Pancreas (tissue), 10 donors: ENCODE results near the gene HELZ2. TPM values are rescaled to one million over a fixed set of nuclear protein-coding genes. Genes with fewer than 3 reads are reported as not detected.

Experiments used
- ATAC-seq, 4 donors: fragments of 200-7000 bp; cut with Tn5 transposase; one replicate each; pipeline versions ENCODE4 v1.8.0 to v1.9.1; 2020; ENCODE audit warnings: mild to moderate bottlenecking in 4 of 4, moderate library complexity in 4 of 4
- DNase-seq, 6 donors: peaks; one replicate each; pipeline ENCODE4 v3.0.0-alpha.2; 2020
- FAIRE-seq: peaks from 2 replicates; lab custom pipeline; 2012; peaks lifted over from hg19 to GRCh38; lab: Jason Lieb, UNC
- H3K27ac ChIP-seq, 4 donors: fragments of 200-600 bp; sonication (generic); 1 replicate in 3 of 4; 2 replicates in 1 of 4; pipeline versions ENCODE4 v1.5.0 to v1.8.0; 2020
- H3K27me3 ChIP-seq, 4 donors: fragments of 200-600 bp; one replicate each; pipeline ENCODE4 v1.8.0; 2021
- H3K36me3 ChIP-seq, 3 donors: fragments of 200-600 bp; sonication (generic) in 1 of 3; one replicate each; pipeline versions ENCODE4 v1.5.0 to v1.8.0; 2020 to 2021
- H3K4me1 ChIP-seq, 3 donors: fragments of 200-600 bp; one replicate each; pipeline ENCODE4 v1.8.0; 2021
- H3K4me3 ChIP-seq, 4 donors: fragments of 200-600 bp; sonication (generic) in 2 of 4; one replicate each; pipeline versions ENCODE4 v1.5.0 to v1.8.0; 2020 to 2021
- H3K9me3 ChIP-seq, 4 donors: fragments of 200-600 bp; one replicate each; pipeline ENCODE4 v1.8.0; 2021
- WGBS, 2 donors: extraction: QIAGEN DNeasy Blood & Tissue Kit; methylation state at CpG; one replicate each; pipeline ENCODE4 v1.1.7; 2013; 5-methylcytosine and 5-hydroxymethylcytosine counted together
- intact Hi-C, 3 donors: fragments of 100-400 bp; cut with DNase I; formaldehyde crosslinking; loops; one replicate each; pipeline versions ENCODE4 v1.11.1 to v1.14.2; 2022
- polyA plus RNA-seq, 2 donors: library from polyadenylated mRNA; stranded (reverse); fragments of 200-250 nt; gene quantifications; one replicate each; pipeline ENCODE4 v1.2.3, GENCODE V29; 2013
- total RNA-seq, 6 donors: library from RNA; stranded (reverse); fragmentation: NEBNext Ultra II Directional in 4 of 6; extraction: Animal tissue kit (Norgen Biotek cat#: 25700) in 4 of 6; gene quantifications; one replicate each; pipeline versions ENCODE4 v1.2.1 to v1.2.4, GENCODE V29; 2021 to 2023
- TF ChIP-seq, protein P1 (sequence below), 4 donors: fragments of 200-600 bp; sonication (generic) in 3 of 4; IDR thresholded peaks; one replicate each; pipeline versions ENCODE4 v1.5.0 to v1.8.0; 2021; ENCODE audit warnings: antibody characterized with exemption in 4 of 4
- donor health status: healthy with polysubstance abuse.
- donor health status: DM: no; HTN: no; CAD: no; lungs with moderate emphysema.
- donor health status: DM: no; HTN: no; CAD: no.
- donor health status: control.
- donor health status: control.
- donor health status: Bipolar disorder and iron deficiency.
- donor health status: DM: yes; HTN: yes; CAD: no.
- donor health status: DM: no; HTN: no; CAD: no.
- donor health status: DM: no; HTN: no; CAD: no.
- donor health status: DM: yes; HTN: yes; CAD: no.

The HELZ2 gene
- total and polyA plus RNA-seq, 8 donors, result 6.5 to 23.4 (median 13.0) TPM

GRCh38 chr20:63536997-63537524, 37.0 kb downstream of the HELZ2 start, which contains the start of gene PTK6:
Gene PTK6, minus strand, starts transcription at chr20:63537376. Its CDS starts 62 bp downstream, at chr20:63537314.
- peak within 1 kb of the TSS in 2 of 4 donors; percentile 26 to 38 for H3K4me3 ChIP-seq

DNA sequence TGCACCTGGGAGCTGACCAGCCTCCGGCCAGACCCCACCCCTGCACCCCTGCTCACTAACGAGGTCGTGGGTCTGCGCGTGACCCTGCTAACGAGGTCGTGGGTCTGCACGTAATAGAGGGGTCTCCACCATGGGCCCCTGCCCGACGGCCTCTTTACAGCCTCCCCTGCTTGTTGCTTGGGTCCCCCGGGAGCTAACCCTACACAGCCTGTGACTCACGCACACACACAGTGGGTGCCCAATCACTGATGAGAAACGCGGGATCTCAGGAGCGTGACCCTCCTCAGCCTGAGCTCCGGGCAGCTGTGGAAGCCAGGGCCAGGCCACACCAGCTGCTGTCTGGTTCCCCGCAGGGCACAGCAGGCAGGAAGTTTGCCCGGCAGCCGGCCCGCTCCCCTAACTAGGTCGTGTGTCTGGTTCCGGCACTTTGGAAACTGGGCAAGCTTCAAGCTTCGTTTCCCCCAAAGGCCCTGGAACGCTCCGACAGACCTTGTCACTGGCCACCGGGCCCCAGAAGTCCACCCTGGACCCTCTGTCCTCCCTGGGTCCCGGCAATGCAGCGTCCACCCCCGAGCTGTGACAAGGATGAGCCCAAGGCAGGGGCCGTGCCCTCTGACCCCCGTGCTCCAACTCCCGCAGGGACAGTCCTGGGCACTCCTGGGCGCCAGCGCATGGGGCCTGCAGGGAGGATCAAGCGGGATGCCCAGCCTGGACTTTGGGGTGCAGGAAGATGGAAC, 37.6 kb downstream of the HELZ2 start:
- DNase-seq, result peak in 4 of 6 donors; percentile 59 to 77 (median 64)
- H3K4me3 ChIP-seq, result no peak overlapping the region
- H3K27ac ChIP-seq, result peak overlapping the region in 2 of 4 donors; percentile 64 to 83
- ATAC-seq, result no peak
- no peak for FAIRE-seq
- TF ChIP-seq, protein P1, sequence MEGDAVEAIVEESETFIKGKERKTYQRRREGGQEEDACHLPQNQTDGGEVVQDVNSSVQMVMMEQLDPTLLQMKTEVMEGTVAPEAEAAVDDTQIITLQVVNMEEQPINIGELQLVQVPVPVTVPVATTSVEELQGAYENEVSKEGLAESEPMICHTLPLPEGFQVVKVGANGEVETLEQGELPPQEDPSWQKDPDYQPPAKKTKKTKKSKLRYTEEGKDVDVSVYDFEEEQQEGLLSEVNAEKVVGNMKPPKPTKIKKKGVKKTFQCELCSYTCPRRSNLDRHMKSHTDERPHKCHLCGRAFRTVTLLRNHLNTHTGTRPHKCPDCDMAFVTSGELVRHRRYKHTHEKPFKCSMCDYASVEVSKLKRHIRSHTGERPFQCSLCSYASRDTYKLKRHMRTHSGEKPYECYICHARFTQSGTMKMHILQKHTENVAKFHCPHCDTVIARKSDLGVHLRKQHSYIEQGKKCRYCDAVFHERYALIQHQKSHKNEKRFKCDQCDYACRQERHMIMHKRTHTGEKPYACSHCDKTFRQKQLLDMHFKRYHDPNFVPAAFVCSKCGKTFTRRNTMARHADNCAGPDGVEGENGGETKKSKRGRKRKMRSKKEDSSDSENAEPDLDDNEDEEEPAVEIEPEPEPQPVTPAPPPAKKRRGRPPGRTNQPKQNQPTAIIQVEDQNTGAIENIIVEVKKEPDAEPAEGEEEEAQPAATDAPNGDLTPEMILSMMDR (IDR thresholded peaks at IDR 0.05), result no peak
- H3K36me3 ChIP-seq, result no peaks in the 10 kb centered on the region
- no peaks in the 10 kb centered on the region for H3K9me3 ChIP-seq
- no peaks in the 10 kb centered on the region for H3K27me3 ChIP-seq
- peaks cover 4 to 10% (median 10%) of the 10 kb centered on the region in 3 donors for H3K4me1 ChIP-seq
- intact Hi-C loops, result loop anchor here in 1 of 3 donors (5.0 kb wide), 1 partner anchor 441 kb away; the partner anchor contains the start of gene SAMD10
- WGBS, 2 donors, result 45 to 49% methylated on average over 34 to 35 of the region's 35 CpGs

More at GRCh38 chr20:63536997-63537524, 37.0 kb downstream of the HELZ2 start, which contains the start of gene PTK6:
- FAIRE-seq (no peak), DNase-seq (peak in 3 of 6 donors; percentile 57 to 87 (median 70)), ATAC-seq (peak in 3 of 4 donors; percentile 5 to 26 (median 23))
- Histone ChIP-seq H3K4me1 (peaks cover 4 to 10% (median 10%) of the 10 kb centered on the region in 3 donors), H3K27me3 (no peaks in the 10 kb centered on the region), H3K36me3 (no peaks in the 10 kb centered on the region), H3K9me3 (no peaks in the 10 kb centered on the region), H3K27ac (peak within 1 kb of the TSS; percentile 64 to 85 (median 84))
- TF ChIP-seq, protein P1 (IDR thresholded peaks at IDR 0.05), result no peak
- intact Hi-C loops, result loop anchor here in 1 of 3 donors (5.0 kb wide), 1 partner anchor 440 kb away; the partner anchor contains the start of gene SAMD10
- WGBS, 2 donors, result 66 to 69% methylated on average over 29 of the region's 29 CpGs

DNA sequence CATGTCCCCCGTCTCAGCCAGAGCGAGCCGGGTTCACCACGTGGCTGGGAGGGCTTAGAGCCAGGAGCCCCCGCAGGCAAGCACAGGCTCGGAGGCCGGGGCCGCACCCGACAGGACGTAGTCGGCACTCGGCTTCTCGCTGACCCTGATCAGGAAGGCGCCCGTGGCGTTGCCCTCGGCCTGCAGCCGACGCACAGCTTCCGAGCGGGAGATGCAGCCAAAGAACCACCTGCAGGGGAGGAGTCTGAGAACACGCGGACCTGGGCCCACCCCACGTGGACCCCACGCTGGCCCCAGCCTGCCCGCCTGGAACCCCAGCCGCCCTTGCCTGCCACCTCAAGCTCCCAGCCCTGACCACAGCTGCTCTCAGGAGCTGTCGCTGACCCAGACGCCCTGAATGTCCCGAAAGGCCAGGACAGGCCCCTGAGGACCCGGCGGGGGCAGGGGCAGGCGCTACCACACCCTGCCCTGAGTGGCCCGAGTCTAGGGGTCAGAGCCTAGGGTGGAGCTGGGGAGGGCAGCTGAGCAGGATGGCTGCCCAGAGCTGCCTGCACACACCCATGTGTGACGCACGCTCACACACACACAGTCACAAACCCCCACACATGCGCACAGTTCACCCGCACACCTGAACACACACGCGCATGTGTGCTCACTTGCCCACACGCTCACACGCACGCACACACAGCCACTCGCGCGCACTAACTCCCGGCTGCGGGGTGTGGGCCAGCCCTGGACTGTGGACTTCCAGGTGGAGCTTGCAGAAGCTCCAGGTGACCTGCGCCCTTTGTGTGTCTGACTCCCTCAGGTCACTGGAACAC, 39.0 kb downstream of the HELZ2 start:
- DNase-seq, result peak in 3 of 6 donors; percentile 56 to 86 (median 64)
- no peak overlapping the region for H3K27ac ChIP-seq
- no peak overlapping the region for H3K4me3 ChIP-seq

DNA sequence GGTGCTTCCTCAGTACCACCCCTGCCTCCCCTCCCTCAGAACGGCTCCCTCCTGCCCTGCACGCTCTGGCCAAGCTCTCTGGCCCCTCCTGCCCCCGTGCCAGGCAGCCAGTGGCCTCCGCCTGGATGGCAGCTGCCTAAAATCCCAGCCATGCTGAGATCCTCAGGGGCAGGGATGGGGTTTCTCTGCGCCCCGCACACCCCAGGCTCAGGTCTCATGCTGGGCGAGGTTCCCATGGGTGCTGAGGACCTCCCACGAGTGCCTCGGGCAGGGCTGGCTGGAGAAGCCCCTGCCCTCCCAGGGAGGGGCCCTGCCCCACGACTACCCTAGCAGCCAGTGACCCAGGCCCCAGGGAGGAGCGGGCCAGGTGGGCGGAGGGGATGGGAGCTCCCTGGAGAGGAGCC, 39.6 kb downstream of the HELZ2 start:
- H3K4me1 ChIP-seq, result peaks cover 4 to 10% (median 10%) of the 10 kb centered on the region in 3 donors
- no peaks in the 10 kb centered on the region for H3K36me3 ChIP-seq
- H3K27ac ChIP-seq, result peak overlapping the region in 2 of 4 donors; percentile 30 to 52
- FAIRE-seq (no peak), ATAC-seq (no peak), DNase-seq (no peak)
- 48 to 54% methylated on average over 12 of the region's 12 CpGs for WGBS, 2 donors
- intact Hi-C loops, result no loop called here
- TF ChIP-seq, protein P1 (IDR thresholded peaks at IDR 0.05), result no peak
- H3K9me3 ChIP-seq, result no peaks in the 10 kb centered on the region
- H3K4me3 ChIP-seq, result no peak overlapping the region
- H3K27me3 ChIP-seq, result no peaks in the 10 kb centered on the region

More for the DNA sequence above, 39.0 kb downstream of the HELZ2 start:
- Histone ChIP-seq H3K4me1 (peaks cover 4 to 10% (median 10%) of the 10 kb centered on the region in 3 donors), H3K27me3 (no peaks in the 10 kb centered on the region), H3K36me3 (no peaks in the 10 kb centered on the region), H3K9me3 (no peaks in the 10 kb centered on the region)
- no peak for FAIRE-seq
- 71 to 73% methylated on average over 49 of the region's 49 CpGs for WGBS, 2 donors
- intact Hi-C loops, result loop anchor here in 1 of 3 donors (5.0 kb wide), 1 partner anchor 442 kb away; the partner anchor contains the start of gene SAMD10
- ATAC-seq, result no peak
- TF ChIP-seq, protein P1 (IDR thresholded peaks at IDR 0.05), result no peak
